Gastrocnemius medialis (tissue), 4 donors: ENCODE data around the gene GCLC. TPM values are rescaled to one million over a fixed set of nuclear protein-coding genes. Genes with fewer than 3 reads are reported as not detected.
"Not testable (repeated sequence)": the region's sequence is repeated elsewhere in the genome, so short reads cannot be mapped to it uniquely, and the experiment has no call there.

Source experiments
- ATAC-seq, 2 donors: fragments of 150-250 bp; one replicate each; pipeline ENCODE4 v1.9.1; 2016
- DNase-seq, 2 donors: peaks; one replicate each; pipeline ENCODE4 v3.0.0-alpha.2; 2019
- H3K27ac ChIP-seq, 4 donors: fragments of 200-600 bp; sonication (generic); 1 replicate in 1 of 4; 2 replicates in 3 of 4; pipeline ENCODE4 v1.5.1; 2016 to 2018; ENCODE audit warnings: mild to moderate bottlenecking in 2 of 4, moderate library complexity in 1 of 4
- H3K27me3 ChIP-seq, 3 donors: fragments of 200-600 bp; sonication (generic) in 2 of 3; 1 replicate in 1 of 3; 2 replicates in 2 of 3; pipeline versions ENCODE4 v1.5.1 to v1.6.0; 2016 to 2019; ENCODE audit warnings: mild to moderate bottlenecking in 1 of 3, moderate library complexity in 1 of 3
- H3K36me3 ChIP-seq, 2 donors: fragments of 200-600 bp; sonication (generic) in 1 of 2; one replicate each; pipeline ENCODE4 v1.5.1; 2017 to 2018
- H3K4me1 ChIP-seq, 2 donors: fragments of 200-600 bp; sonication (generic) in 1 of 2; one replicate each; pipeline ENCODE4 v1.5.1; 2016 to 2017; ENCODE audit warnings: mild to moderate bottlenecking in 2 of 2
- H3K4me3 ChIP-seq, 4 donors: fragments of 200-600 bp; sonication (generic) in 3 of 4; 1 replicate in 1 of 4; 2 replicates in 3 of 4; pipeline ENCODE4 v1.5.1; 2016 to 2019; ENCODE audit warnings: mild to moderate bottlenecking in 2 of 4
- H3K9me3 ChIP-seq, 3 donors: fragments of 200-600 bp; sonication (generic) in 2 of 3; 1 replicate in 1 of 3; 2 replicates in 2 of 3; pipeline ENCODE4 v1.5.1; 2016 to 2019
- CTCF ChIP-seq, 5 experiments: fragments of 450-650 bp in 3 of 5; fragments of 200-600 bp in 2 of 5; sonication (generic) in 2 of 5; IDR thresholded peaks in 4 of 5; conservative IDR thresholded peaks in 1 of 5; 1 replicate in 4 of 5; 2 replicates in 1 of 5; pipeline ENCODE4 v1.5.1; 2016 to 2019; ENCODE audit warnings: antibody characterized with exemption in 5 of 5, mild to moderate bottlenecking in 3 of 5, moderate library complexity in 3 of 5
- POLR2A ChIP-seq, 2 donors: fragments of 450-650 bp; IDR thresholded peaks; one replicate each; pipeline ENCODE4 v1.6.1; 2017; ENCODE audit warnings: antibody characterized with exemption in 2 of 2, mild to moderate bottlenecking in 2 of 2, moderate library complexity in 2 of 2
- in situ Hi-C, 4 donors: fragments of 200-750 bp; cut with MboI; loops; one replicate each; pipeline versions ENCODE4 v1.15.0 to v1.8.0; 2017; ENCODE audit warnings: low sequenced_read_pairs in 4 of 4
- intact Hi-C: fragments of 100-400 bp; cut with DNase I; formaldehyde crosslinking; loops from one replicate; pipeline ENCODE4 v1.15.1; 2023; ENCODE audit warnings: low total_unique reads
- total RNA-seq, 4 donors: library from RNA; depleted of rRNA; stranded (reverse); fragments of >200 nt; gene quantifications; one replicate each; pipeline versions ENCODE4 v1.1.0 to v1.2.3, GENCODE V29; 2016

The GCLC gene
- total RNA-seq, 4 donors from 2014 or later = 16.4 to 29.0 (median 20.5) TPM

GRCh38 chr6:53566755-53567154, 21.9 kb upstream of the GCLC start:
- ATAC-seq (no peak), DNase-seq (no peak)
- Histone ChIP-seq H3K4me1 (no peaks in the 10 kb centered on the region), H3K4me3 (no peak overlapping the region), H3K9me3 (no peaks in the 10 kb centered on the region), H3K27ac (no peak overlapping the region), H3K27me3 (no peaks in the 10 kb centered on the region), H3K36me3 (no peaks in the 10 kb centered on the region)
- TF ChIP-seq CTCF (IDR thresholded peaks at IDR 0.05 in 4 of 5, conservative IDR thresholded peaks at IDR 0.05 in 1 of 5) = no peak
- no peak for TF ChIP-seq POLR2A (IDR thresholded peaks at IDR 0.05)
- intact Hi-C loops (no loop called here), in situ Hi-C loops (no loop called here)

- no peaks in the 10 kb centered on the region for H3K9me3 ChIP-seq
- in situ Hi-C loops (no loop called here), intact Hi-C loops (no loop called here)
- no peaks in the 10 kb centered on the region for H3K36me3 ChIP-seq
- DNase-seq (no peak), ATAC-seq (no peak)
- no peak overlapping the region for H3K4me3 ChIP-seq
- no peaks in the 10 kb centered on the region for H3K27me3 ChIP-seq
- H3K4me1 ChIP-seq = no peaks in the 10 kb centered on the region
- TF ChIP-seq POLR2A (IDR thresholded peaks at IDR 0.05) (no peak), CTCF (IDR thresholded peaks at IDR 0.05 in 4 of 5, conservative IDR thresholded peaks at IDR 0.05 in 1 of 5) (no peak)
- no peak overlapping the region for H3K27ac ChIP-seq
Measured at GRCh38 chr6:53565886-53566285, 21.0 kb upstream of the GCLC start.

- Histone ChIP-seq H3K27ac (no peak overlapping the region), H3K36me3 (no peaks in the 10 kb centered on the region), H3K4me3 (no peak overlapping the region), H3K9me3 (no peaks in the 10 kb centered on the region), H3K4me1 (no peaks in the 10 kb centered on the region), H3K27me3 (no peaks in the 10 kb centered on the region)
- in situ Hi-C loops (no loop called here), intact Hi-C loops (no loop called here)
- TF ChIP-seq CTCF (IDR thresholded peaks at IDR 0.05 in 4 of 5, conservative IDR thresholded peaks at IDR 0.05 in 1 of 5) (no peak), POLR2A (IDR thresholded peaks at IDR 0.05) (no peak)
- DNase-seq = no peak
- no peak for ATAC-seq
Measured at GRCh38 chr6:53564401-53565065, 19.6 kb upstream of the GCLC start.

- ATAC-seq (no peak), DNase-seq (no peak)
- Histone ChIP-seq H3K27me3 (no peaks in the 10 kb centered on the region), H3K4me1 (no peaks in the 10 kb centered on the region), H3K4me3 (no peak overlapping the region), H3K27ac (no peak overlapping the region), H3K36me3 (no peaks in the 10 kb centered on the region), H3K9me3 (no peaks in the 10 kb centered on the region)
- TF ChIP-seq POLR2A (IDR thresholded peaks at IDR 0.05) = no peak
- TF ChIP-seq CTCF (IDR thresholded peaks at IDR 0.05 in 4 of 5, conservative IDR thresholded peaks at IDR 0.05 in 1 of 5) = no peak
- in situ Hi-C loops (no loop called here), intact Hi-C loops (no loop called here)
Measured at GRCh38 chr6:53556986-53557715, 12.2 kb upstream of the GCLC start.

GRCh38 chr6:53553600-53553999, 8.7 kb upstream of the GCLC start:
- H3K27ac ChIP-seq, ATAC-seq, intact Hi-C loops, H3K9me3 ChIP-seq, DNase-seq, in situ Hi-C loops, H3K4me3 ChIP-seq, H3K27me3 ChIP-seq, H3K36me3 ChIP-seq, H3K4me1 ChIP-seq: not testable (repeated sequence)

GRCh38 chr6:53551681-53552080, 6.8 kb upstream of the GCLC start:
- H3K9me3 ChIP-seq, H3K36me3 ChIP-seq, H3K27me3 ChIP-seq, DNase-seq, intact Hi-C loops, H3K4me3 ChIP-seq, H3K27ac ChIP-seq, in situ Hi-C loops, ATAC-seq: not testable (repeated sequence)
- H3K4me1 ChIP-seq = peaks cover 11 to 14% of the 10 kb centered on the region in 2 donors
